ENCODE data around the gene ISYNA1.
"Not testable (repeated sequence)": the region's sequence is repeated elsewhere in the genome, so short reads cannot be mapped to it uniquely, and the experiment has no call there.

Gene ISYNA1

GRCh38 chr19:18402455-18403248 is 35.3 kb downstream of the ISYNA1 start:
- DNase-seq (ENCODE audit: low read depth, low spot score); H3K27ac ChIP-seq: not testable (repeated sequence)

GRCh38 chr19:18401580-18402112 is 36.3 kb downstream of the ISYNA1 start:
- no peak overlapping the region for H3K27ac ChIP-seq
- DNase-seq (ENCODE audit: low read depth, low spot score): peak; percentile 50

DNA sequence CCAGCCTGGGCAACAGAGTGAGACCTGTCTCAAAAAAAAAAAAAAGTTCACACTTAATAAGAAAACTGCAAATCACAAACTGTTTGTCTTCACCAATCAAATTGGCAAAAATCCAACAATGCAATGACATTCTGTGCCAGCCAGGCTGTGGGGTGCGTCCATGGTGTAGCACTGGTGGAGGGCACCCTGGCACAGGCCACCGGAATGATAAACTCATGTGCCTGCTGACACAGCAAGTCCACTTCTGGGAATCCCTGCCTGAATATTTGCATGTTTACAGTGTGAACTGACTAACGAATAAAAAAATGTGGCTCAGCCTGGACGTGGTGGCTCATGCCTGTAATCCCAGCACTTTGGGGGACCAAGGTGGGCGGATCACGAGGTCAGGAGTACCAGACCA is 38.9 kb downstream of the ISYNA1 start:
- H3K27ac ChIP-seq: no peak overlapping the region
- no peak for DNase-seq (ENCODE audit: low read depth, low spot score)

- H3K27ac ChIP-seq: no peak within 1 kb of the TSS
- DNase-seq (ENCODE audit: low read depth, low spot score): no peak
Observed at GRCh38 chr19:18397242-18398202, 40.4 kb downstream of the ISYNA1 start, which contains the start of gene LRRC25. LRRC25 (minus strand) TSS chr19:18397622; CDS start chr19:18396963, 659 bp downstream.

DNA sequence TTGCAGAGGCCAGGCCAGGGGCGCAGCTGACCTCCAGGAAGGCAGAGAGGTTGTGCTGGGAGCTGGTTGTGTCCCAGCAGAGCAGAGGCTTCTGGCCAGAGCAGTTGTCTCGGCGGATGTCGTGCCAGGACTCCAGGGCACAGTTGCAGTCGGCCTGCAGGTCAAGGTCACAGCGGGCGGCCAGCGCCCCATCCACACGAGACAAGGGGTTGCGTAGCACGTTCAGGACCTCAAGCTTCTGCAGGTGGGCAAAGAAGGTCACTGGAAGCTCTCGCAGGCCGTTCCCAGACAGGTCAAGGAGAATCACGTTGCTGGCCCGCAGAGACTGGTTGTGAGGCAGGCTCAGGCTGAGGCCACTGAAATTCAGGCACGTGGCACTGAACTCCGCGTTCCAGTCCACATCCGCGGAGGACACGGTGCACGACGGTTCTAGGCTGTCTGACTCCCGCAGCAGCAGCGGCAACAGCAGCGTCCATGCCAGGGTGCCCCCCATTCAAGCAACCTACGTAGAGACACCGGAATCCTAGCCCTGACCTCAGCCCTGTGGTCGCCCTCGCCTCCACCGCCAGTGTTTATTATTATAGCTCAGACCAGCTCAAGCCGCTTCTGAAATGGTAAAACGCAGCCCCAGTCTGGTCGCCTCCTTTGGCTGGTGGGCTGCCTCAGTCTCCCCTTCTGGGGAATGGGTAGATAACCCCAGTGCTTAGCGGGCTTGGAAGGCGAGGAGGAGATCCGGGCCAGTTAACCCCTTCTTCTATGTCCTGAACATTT is 41.3 kb downstream of the ISYNA1 start:
- H3K27ac ChIP-seq: no peak overlapping the region
- DNase-seq (ENCODE audit: low read depth, low spot score): no peak

DNA sequence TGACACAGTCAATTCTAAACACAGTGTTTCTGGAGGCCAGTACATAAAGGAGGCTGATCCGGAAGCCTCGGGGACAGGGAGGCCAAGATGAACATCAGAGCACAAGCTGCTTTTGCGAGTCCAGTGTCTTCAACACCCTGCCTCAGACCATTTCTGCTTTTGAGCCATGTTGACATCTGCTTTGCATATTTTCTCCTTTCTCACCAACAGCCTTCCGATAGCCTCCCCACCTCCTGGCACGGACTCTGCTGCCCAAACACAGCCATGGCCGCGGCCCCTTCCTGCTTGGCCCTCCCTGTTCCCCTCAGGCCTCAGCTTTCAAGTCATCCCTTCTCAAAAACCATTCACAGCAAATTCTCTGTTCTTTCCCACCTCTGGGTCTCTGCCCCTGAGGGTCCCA is 44.1 kb downstream of the ISYNA1 start:
- H3K27ac ChIP-seq: no peak overlapping the region
- DNase-seq (ENCODE audit: low read depth, low spot score): no peak

DNA sequence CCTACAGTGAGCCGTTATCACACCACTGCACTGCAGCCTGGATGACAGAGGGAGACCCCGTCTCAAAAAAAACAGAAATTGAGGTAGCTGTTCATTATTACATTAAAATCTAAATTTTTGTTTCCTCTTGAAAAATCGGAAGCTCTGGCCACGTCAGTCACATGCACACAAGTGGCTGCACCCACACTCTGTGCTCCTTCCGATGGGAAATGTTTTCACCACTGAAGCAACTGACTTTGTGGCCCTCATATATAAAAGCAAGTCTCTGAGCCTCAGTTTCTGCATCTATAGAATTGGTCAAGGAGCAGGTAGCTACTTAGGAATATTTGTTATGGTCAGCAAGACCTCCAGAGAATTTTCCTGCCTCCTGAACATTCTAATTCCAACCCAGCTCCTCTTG is 45.0 kb downstream of the ISYNA1 start:
- H3K27ac ChIP-seq: no peak overlapping the region
- no peak for DNase-seq (ENCODE audit: low read depth, low spot score)

- no peak for DNase-seq (ENCODE audit: low read depth, low spot score)
- no peak overlapping the region for H3K27ac ChIP-seq
Observed at GRCh38 chr19:18392417-18392816, 45.5 kb downstream of the ISYNA1 start.

GRCh38 chr19:18391509-18392075 is 46.3 kb downstream of the ISYNA1 start:
- no peak for DNase-seq (ENCODE audit: low read depth, low spot score)
- H3K27ac ChIP-seq: no peak overlapping the region

DNA sequence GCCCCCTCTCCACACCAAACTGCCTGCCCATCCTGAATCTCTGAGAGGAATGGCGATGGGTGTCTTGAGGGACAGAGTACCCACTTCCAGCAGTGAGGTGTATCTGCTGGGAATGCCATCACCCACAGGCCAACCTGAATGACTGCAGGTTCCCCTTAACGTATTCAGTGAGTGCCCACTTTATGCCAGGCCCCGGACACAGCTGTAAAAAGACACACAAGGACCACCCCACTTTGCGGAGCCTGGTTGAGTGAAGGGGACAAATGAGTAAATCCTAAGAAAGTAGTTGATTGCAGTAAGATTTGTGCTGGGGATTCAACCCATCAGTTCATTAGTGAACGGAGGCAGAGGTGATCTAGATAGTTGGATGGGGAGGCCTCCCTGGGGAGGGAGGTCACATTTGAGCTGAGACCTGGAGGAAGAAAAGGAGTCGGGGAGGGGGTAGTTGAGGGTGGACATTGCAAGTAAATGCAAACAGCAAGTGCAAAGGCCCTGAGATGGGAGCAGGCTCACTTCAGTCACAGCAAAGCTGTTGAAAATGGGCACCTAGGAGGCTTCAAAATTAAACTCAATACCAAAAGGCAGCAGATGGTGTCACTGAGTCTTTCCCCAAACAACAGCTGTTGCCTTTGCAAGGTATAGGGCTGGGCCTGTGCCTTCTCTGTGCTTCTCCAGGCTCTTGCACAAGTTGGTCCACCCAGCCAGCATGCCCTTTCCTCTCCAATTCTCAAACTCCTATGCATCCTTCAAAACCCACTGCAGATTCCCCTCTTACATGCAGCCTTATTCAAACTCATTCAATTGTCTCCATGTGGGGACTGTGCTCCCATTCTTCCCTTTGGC is 47.6 kb downstream of the ISYNA1 start:
- peak overlapping the region; percentile 85 for H3K27ac ChIP-seq
- DNase-seq (ENCODE audit: low read depth, low spot score): no peak

DNA sequence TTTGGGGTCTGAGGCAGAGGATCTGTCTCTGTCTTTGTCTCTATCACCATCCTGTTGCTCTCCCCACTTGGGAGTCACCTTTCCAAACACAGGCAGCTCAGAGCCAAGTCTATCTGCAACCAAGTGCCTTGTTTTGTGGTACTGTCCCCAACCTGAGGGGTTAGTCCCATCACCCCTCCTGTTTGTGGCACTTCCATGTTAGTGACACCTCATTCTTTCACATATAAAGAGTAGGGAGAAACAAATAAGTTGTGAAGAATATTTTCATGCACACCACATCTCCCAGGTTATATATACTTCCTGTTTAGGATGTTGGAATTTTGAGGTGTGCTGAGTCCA is 48.2 kb downstream of the ISYNA1 start:
- DNase-seq (ENCODE audit: low read depth, low spot score): no peak
- H3K27ac ChIP-seq: peak overlapping the region; percentile 85

GRCh38 chr19:18388960-18389725 is 48.8 kb downstream of the ISYNA1 start:
- peak overlapping the region; percentile 85 for H3K27ac ChIP-seq
- no peak for DNase-seq (ENCODE audit: low read depth, low spot score)

DNA sequence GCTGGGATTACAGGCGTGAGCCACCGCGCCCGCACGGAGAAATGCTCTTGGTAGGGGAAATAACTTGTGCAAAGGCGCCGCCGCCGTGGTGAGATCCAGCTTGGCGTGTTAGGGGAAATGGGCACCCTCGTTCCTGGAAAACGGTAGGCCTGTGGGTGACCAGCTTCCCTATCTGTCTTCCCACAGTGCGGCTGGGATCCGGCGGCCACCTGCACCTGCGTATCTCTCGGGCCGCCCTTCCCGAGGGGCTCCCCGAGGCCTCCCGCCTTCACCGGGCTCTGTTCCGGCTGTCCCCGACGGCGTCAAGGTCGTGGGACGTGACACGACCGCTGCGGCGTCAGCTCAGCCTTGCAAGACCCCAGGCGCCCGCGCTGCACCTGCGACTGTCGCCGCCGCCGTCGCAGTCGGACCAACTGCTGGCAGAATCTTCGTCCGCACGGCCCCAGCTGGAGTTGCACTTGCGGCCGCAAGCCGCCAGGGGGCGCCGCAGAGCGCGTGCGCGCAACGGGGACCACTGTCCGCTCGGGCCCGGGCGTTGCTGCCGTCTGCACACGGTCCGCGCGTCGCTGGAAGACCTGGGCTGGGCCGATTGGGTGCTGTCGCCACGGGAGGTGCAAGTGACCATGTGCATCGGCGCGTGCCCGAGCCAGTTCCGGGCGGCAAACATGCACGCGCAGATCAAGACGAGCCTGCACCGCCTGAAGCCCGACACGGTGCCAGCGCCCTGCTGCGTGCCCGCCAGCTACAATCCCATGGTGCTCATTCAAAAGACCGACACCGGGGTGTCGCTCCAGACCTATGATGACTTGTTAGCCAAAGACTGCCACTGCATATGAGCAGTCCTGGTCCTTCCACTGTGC is 49.6 kb downstream of the ISYNA1 start:
- DNase-seq (ENCODE audit: low read depth, low spot score): no peak
- H3K27ac ChIP-seq: peak overlapping the region; percentile 85

DNA sequence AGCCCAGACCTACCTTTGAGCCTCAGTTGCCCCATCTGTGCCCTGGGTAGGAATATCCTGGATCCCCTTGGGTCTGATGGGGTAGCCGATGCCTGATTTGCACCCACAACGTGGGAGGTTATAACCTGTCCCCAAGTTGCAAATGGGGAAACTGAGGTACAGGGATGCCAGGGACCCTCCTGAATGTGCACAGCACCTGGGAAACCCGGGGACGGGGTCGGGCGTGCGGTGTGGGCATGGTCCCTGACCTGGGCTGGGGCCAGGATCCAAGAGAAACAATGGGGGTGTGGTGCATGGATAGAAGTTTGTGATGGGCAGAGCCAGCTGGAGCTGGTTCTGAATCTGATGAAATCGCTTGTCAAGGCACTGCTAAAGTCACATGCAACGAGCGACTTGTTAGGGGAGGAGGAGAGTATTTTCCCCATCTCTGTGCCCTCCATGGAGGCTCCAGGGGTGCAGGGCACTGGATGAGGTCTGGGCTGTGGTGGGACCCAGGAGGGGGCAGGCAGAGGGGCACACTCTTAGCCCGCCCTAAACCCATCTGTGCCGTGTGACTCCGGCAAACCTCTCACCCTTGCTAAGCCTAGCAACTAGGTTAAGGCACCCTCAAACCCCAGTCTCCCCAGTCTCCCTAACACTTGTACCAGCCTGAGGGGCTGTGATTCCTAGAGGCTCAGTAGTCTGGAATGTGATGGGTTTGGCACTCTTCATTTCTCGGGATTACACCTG is 51.2 kb downstream of the ISYNA1 start:
- H3K27ac ChIP-seq: peak overlapping the region; percentile 85
- DNase-seq (ENCODE audit: low read depth, low spot score): no peak

GRCh38 chr19:18385675-18386542 is 52.0 kb downstream of the ISYNA1 start, which contains the start of gene GDF15:
GDF15 (plus strand) TSS chr19:18386158; CDS start chr19:18386190, 32 bp downstream.
- H3K27ac ChIP-seq: peak within 1 kb of the TSS; percentile 85
- DNase-seq (ENCODE audit: low read depth, low spot score): no peak

GRCh38 chr19:18385359-18385674 is 52.6 kb downstream of the ISYNA1 start:
- peak overlapping the region; percentile 85 for H3K27ac ChIP-seq
- DNase-seq (ENCODE audit: low read depth, low spot score): no peak

Data from epithelial cell of prostate (primary cell).